A673 (cell line): ENCODE data around the gene NECTIN1.

Experiments
- EZH2 ChIP-seq: fragments of 200-600 bp; sonication (generic); IDR thresholded peaks from 2 replicates; pipeline ENCODE4 v1.6.1; 2017; ENCODE audit warnings: borderline replicate concordance, low read depth, mild to moderate bottlenecking, mixed read lengths, antibody characterized with exemption, low read length; ENCODE audit not compliant: poor library complexity, severe bottlenecking
- TF ChIP-seq, protein P1 (sequence below): fragments of 300-800, 200-600 bp; sonication (generic); conservative IDR thresholded peaks from 2 replicates; pipeline ENCODE4 v1.5.1; 2017; ENCODE audit warnings: low read depth, mild to moderate bottlenecking, antibody characterized with exemption, low read length, moderate library complexity, mixed read lengths

DNA sequence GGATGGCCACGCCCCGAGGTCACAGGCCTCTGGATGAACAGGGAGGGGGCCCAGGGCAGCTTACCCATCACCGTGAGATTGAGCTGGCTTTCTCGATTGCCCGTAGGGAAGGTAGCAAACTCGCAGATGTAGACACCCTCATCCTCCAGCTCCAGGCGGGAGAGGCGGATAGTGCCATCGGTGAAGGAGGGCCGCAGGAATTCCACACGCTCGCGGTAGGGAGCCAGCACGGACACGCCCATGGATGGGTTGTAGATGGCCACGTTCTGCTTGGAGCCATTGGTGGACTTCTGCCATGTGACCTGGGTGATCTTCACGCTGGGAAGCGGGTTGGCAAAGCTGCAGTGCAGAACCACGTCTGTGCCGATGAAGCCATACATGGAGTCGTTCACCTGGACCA, 50.6 kb downstream of the NECTIN1 start:
- TF ChIP-seq, protein P1, sequence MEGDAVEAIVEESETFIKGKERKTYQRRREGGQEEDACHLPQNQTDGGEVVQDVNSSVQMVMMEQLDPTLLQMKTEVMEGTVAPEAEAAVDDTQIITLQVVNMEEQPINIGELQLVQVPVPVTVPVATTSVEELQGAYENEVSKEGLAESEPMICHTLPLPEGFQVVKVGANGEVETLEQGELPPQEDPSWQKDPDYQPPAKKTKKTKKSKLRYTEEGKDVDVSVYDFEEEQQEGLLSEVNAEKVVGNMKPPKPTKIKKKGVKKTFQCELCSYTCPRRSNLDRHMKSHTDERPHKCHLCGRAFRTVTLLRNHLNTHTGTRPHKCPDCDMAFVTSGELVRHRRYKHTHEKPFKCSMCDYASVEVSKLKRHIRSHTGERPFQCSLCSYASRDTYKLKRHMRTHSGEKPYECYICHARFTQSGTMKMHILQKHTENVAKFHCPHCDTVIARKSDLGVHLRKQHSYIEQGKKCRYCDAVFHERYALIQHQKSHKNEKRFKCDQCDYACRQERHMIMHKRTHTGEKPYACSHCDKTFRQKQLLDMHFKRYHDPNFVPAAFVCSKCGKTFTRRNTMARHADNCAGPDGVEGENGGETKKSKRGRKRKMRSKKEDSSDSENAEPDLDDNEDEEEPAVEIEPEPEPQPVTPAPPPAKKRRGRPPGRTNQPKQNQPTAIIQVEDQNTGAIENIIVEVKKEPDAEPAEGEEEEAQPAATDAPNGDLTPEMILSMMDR: no peak
- TF ChIP-seq EZH2: no peak
